ENCODE data around the gene SLC25A14.
"Not testable (repeated sequence)": the region's sequence is repeated elsewhere in the genome, so short reads cannot be mapped to it uniquely, and the experiment has no call there.

DNA sequence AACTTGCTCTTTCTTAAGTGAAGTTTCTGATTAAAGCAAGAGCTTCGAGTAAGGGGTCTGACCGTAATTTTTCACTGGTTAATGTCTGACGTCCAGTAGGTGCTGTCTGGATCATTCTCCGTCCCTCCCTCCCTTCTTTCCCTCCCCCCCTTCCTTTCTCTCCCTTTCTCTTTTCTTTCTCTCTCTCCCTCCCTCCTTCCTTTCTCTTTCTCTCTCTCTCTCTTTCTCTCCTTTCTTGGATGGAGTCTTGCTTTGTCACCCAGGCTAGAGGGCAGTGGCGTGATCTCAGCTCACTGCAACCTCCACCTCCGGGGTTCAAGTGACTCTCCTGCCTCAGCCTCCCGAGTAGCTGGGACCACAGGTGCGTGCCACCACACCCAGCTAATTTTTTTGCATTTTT is 850 bp upstream of the SLC25A14 start:
- TF ChIP-seq, protein P1, sequence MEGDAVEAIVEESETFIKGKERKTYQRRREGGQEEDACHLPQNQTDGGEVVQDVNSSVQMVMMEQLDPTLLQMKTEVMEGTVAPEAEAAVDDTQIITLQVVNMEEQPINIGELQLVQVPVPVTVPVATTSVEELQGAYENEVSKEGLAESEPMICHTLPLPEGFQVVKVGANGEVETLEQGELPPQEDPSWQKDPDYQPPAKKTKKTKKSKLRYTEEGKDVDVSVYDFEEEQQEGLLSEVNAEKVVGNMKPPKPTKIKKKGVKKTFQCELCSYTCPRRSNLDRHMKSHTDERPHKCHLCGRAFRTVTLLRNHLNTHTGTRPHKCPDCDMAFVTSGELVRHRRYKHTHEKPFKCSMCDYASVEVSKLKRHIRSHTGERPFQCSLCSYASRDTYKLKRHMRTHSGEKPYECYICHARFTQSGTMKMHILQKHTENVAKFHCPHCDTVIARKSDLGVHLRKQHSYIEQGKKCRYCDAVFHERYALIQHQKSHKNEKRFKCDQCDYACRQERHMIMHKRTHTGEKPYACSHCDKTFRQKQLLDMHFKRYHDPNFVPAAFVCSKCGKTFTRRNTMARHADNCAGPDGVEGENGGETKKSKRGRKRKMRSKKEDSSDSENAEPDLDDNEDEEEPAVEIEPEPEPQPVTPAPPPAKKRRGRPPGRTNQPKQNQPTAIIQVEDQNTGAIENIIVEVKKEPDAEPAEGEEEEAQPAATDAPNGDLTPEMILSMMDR (IDR thresholded peaks at IDR 0.05 in 8 of 11, conservative IDR thresholded peaks at IDR 0.05 in 3 of 11) = not testable (repeated sequence)
- not testable (repeated sequence) for TF ChIP-seq POLR2A (IDR thresholded peaks at IDR 0.05)
